HepG2 (cell line): ENCODE measurements around the gene SULT1C4. TPM values are rescaled to one million over a fixed set of nuclear protein-coding genes. Genes with fewer than 3 reads are reported as not detected.
"Not testable (repeated sequence)": the region's sequence is repeated elsewhere in the genome, so short reads cannot be mapped to it uniquely, and the experiment has no call there.

Source experiments
- ATAC-seq: fragments of 200-7000 bp; cut with Tn5 transposase; 3 replicates; pipeline ENCODE4 v1.9.1; 2020; ENCODE audit warnings: mild to moderate bottlenecking, moderate library complexity
- BruUV-seq: library from RNA; stranded (reverse); fragments of 400-500 nt; replicated peaks from 2 replicates; lab custom pipeline; 2021; lab: Mats Ljungman, UMichigan
- CTCF ChIA-PET: fragments of 300-600 bp; formaldehyde crosslinking; extraction: SDS; loops from one replicate; lab custom pipeline; 2021; ENCODE audit warnings: low total read pairs, inconsistent platforms, low intra/inter-chr PET ratio; lab: Yijun Ruan, JAX
- POLR2A ChIA-PET: fragments of 350-600 bp; sonication (Branson Sonifier 250); formaldehyde crosslinking; loops from one replicate; lab custom pipeline; 2020; ENCODE audit warnings: antibody characterized with exemption, inconsistent platforms; lab: Yijun Ruan, JAX
- DNase-seq: peaks from one replicate; pipeline ENCODE4 v3.0.0-alpha.2; 2015; ENCODE audit warnings: low spot score
- FAIRE-seq: peaks from 3 replicates; lab custom pipeline; 2011; peaks lifted over from hg19 to GRCh38; lab: Jason Lieb, UNC
- H2AFZ ChIP-seq: one replicate; pipeline ENCODE4 v1.6.1; 2011; ENCODE audit warnings: low read length, inconsistent platforms
- H3K27ac ChIP-seq: fragments of 300-600 bp; 3 replicates; pipeline ENCODE4 v1.8.0; 2011; ENCODE audit warnings: mixed run types, mild to moderate bottlenecking, mixed read lengths, low read length, inconsistent platforms; ENCODE audit not compliant: insufficient read depth; ENCODE audit errors: extremely low read length
- H3K27me3 ChIP-seq, 2 experiments: fragments of 200-600 bp in 1 of 2; 2 replicates in 1 of 2; 3 replicates in 1 of 2; pipeline versions ENCODE4 v1.6.0 to v1.8.0; 2011; ENCODE audit warnings: low read length in 2 of 2, mild to moderate bottlenecking in 2 of 2, moderate library complexity in 2 of 2, inconsistent platforms in 1 of 2; ENCODE audit not compliant: insufficient read depth in 2 of 2, control insufficient read depth in 1 of 2
- H3K36me3 ChIP-seq, 2 experiments: fragments of 200-600 bp in 1 of 2; replicated peaks in 1 of 2; 2 replicates in 1 of 2; 3 replicates in 1 of 2; pipeline versions ENCODE4 v1.5.1 to v1.8.0; 2011; ENCODE audit warnings: low read length in 2 of 2, inconsistent platforms in 1 of 2; ENCODE audit not compliant: insufficient read depth in 2 of 2, control insufficient read depth in 1 of 2
- H3K4me1 ChIP-seq: 2 replicates; pipeline ENCODE4 v1.5.1; 2012; ENCODE audit warnings: low read length, inconsistent platforms; ENCODE audit not compliant: insufficient read depth
- H3K4me2 ChIP-seq: 2 replicates; pipeline ENCODE4 v1.6.0; 2011; ENCODE audit warnings: low read depth, low read length, inconsistent platforms
- H3K4me3 ChIP-seq, 3 experiments: fragments of 200-600 bp in 1 of 3; sonication (generic), shearing (Covaris generic) in 1 of 3; replicated peaks in 1 of 3; 2 replicates each; pipeline ENCODE4 v1.5.1; 2011 to 2016; ENCODE audit warnings: low read length in 3 of 3, inconsistent platforms in 2 of 3, low read depth in 2 of 3, mild to moderate bottlenecking in 2 of 3, control low read depth in 1 of 3, mixed read lengths in 1 of 3; ENCODE audit not compliant: insufficient read depth in 1 of 3
- H3K79me2 ChIP-seq: one replicate; pipeline ENCODE4 v1.6.1; 2011; ENCODE audit warnings: low read length, inconsistent platforms; ENCODE audit not compliant: insufficient read depth
- H3K9ac ChIP-seq: 2 replicates; pipeline ENCODE4 v1.6.0; 2011; ENCODE audit warnings: mild to moderate bottlenecking, low read depth, low read length, inconsistent platforms; ENCODE audit not compliant: insufficient read depth
- H3K9me3 ChIP-seq: 2 replicates; pipeline ENCODE4 v1.5.1; 2012; ENCODE audit warnings: mild to moderate bottlenecking, low read length
- H4K20me1 ChIP-seq: 2 replicates; pipeline ENCODE4 v1.6.0; 2011; ENCODE audit warnings: inconsistent platforms, mild to moderate bottlenecking, low read length, moderate library complexity; ENCODE audit not compliant: insufficient read depth
- SNAPC2 ChIP-seq: sonication (generic); formaldehyde crosslinking; IDR thresholded peaks from 2 replicates; pipeline ENCODE4 v1.8.1; 2022; ENCODE audit warnings: mild to moderate bottlenecking, missing genetic modification reagents
- SNAPC4 ChIP-seq: sonication (generic); formaldehyde crosslinking; IDR thresholded peaks from 2 replicates; pipeline ENCODE4 v1.4.0; 2020; ENCODE audit warnings: mild to moderate bottlenecking, missing genetic modification reagents
- ZNF550 ChIP-seq: sonication (generic); formaldehyde crosslinking; IDR thresholded peaks from 2 replicates; pipeline ENCODE4 v1.4.0; 2020; ENCODE audit warnings: mild to moderate bottlenecking, missing genetic modification reagents, borderline replicate concordance
- WGBS: methylation state at CpG from one replicate; pipeline ENCODE4 v1.1.6; 2017; ENCODE audit warnings: low lambda C conversion rate; 5-methylcytosine and 5-hydroxymethylcytosine counted together
- in situ Hi-C: cut with HindIII; loops from 2 replicates; pipeline ENCODE4 v1.10.0; 2017; ENCODE audit warnings: low pct_unique_long_range_greater_than_20kb; ENCODE audit not compliant: extremely low pct_ligation_motif_present
- intact Hi-C: fragments of 100-400 bp; cut with micrococcal nuclease; formaldehyde crosslinking; loops from one replicate; pipeline ENCODE4 v1.10.0; 2022; ENCODE audit not compliant: unreplicated experiment
- polyA plus RNA-seq, 8 experiments: library from polyadenylated mRNA; depleted of rRNA in 3 of 8; stranded (reverse) in 7 of 8; unstranded in 1 of 8; fragments of >200 nt; fragmentation: Illumina TruSeq in 4 of 8; extraction: Trizol in 4 of 8; gene quantifications; 2 replicates each; pipeline versions ENCODE4 v1.2.1 to v1.2.3, GENCODE V29; 2011 to 2016; ENCODE audit warnings: low read depth in 4 of 8, missing spikeins in 1 of 8, mixed read lengths in 1 of 8; ENCODE audit not compliant: insufficient read depth in 1 of 8
- total RNA-seq, 5 experiments: library from RNA; depleted of rRNA; stranded (reverse); fragments of >200 nt; fragmentation: Illumina TruSeq; extraction: Trizol; gene quantifications; 2 replicates each; pipeline ENCODE4 v1.2.3, GENCODE V29; 2016; ENCODE audit warnings: low read depth in 1 of 5

The SULT1C4 gene
- total and polyA plus RNA-seq, 2 of the 13 experiments (the other 11 are each of a cell fraction or from before 2014, with no cell fraction given) = 1.3 to 8.6 TPM

- WGBS = 10% methylated on average over 2 of the region's 2 CpGs
- POLR2A ChIA-PET = interaction anchor here (1.2 kb wide), 1 partner anchor 29 kb away, joined by 3 read pairs; no protein-coding TSS in a partner anchor
- Histone ChIP-seq H3K9ac (no peak overlapping the region), H3K9me3 (no peaks in the 10 kb centered on the region), H4K20me1 (no peaks in the 10 kb centered on the region), H3K79me2 (no peaks in the 10 kb centered on the region), H2AFZ (no peak overlapping the region), H3K4me1 (no peaks in the 10 kb centered on the region), H3K27me3 (peaks cover 0 to 5% of the 10 kb centered on the region in 2 experiments; a peak in 1 of 5 replicates), H3K4me2 (no peak overlapping the region), H3K4me3 (no peak overlapping the region), H3K36me3 (no peaks in the 10 kb centered on the region), H3K27ac (no peak overlapping the region)
- no TSS peak for BruUV-seq
- DNase-seq (no peak), FAIRE-seq (no peak), ATAC-seq (peak; percentile 50; the same call in 2 of the 3 replicates)
- CTCF ChIA-PET = no interaction called here
- in situ Hi-C loops = no loop called here
- intact Hi-C loops = no loop called here
- peak; percentile 98 for TF ChIP-seq SNAPC4 (CRISPR knock-in tag)
- TF ChIP-seq SNAPC2 (CRISPR knock-in tag) = peak; percentile 97; the same call in 1 of the 2 replicates
- TF ChIP-seq ZNF550 (CRISPR knock-in tag) = no peak
These were observed 21.6 kb upstream of the SULT1C4 start for GRCh38 chr2:108355906-108356734.

- H3K27ac ChIP-seq, POLR2A ChIA-PET, BruUV-seq, H3K4me3 ChIP-seq, H3K9ac ChIP-seq, H3K36me3 ChIP-seq, CTCF ChIA-PET, in situ Hi-C loops, H4K20me1 ChIP-seq, H3K79me2 ChIP-seq, FAIRE-seq, ATAC-seq, H2AFZ ChIP-seq, H3K4me2 ChIP-seq, H3K27me3 ChIP-seq, intact Hi-C loops, DNase-seq, H3K9me3 ChIP-seq, H3K4me1 ChIP-seq: not testable (repeated sequence)
- WGBS = 21% methylated on average over 1 of the region's 1 CpG
These were observed 18.4 kb upstream of the SULT1C4 start for GRCh38 chr2:108359336-108359735.
